ENCODE measurements around the gene MEI4.

Gene MEI4

DNA sequence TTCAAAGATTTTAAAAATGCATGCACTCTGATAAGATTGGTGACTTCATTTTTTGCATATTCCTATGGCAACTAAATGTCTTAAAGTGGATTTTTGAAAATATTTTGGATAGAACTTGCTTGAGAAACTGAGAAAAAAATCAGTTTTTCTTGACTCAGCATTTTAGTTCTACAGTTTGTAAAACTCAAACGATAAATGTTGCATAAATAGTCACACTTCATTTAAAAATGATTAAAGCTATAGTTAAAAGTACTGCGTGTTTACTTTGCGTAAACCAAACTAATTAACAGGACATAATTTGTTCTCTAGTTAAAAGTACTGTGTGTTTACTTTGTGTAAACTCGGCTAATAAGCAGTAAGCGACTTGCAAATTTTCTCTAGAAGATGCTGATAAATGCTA is 28.3 kb upstream of the MEI4 start:
- no peak for TF ChIP-seq CTCF (IDR thresholded peaks at IDR 0.05; ENCODE audit: insufficient read depth, low read length, missing control alignments)
- DNase-seq (ENCODE audit: low read depth, low spot score), result no peak
- ChIA-PET CTCF (no interaction called here), POLR2A (no interaction called here)
- no peak overlapping the region for H3K4me3 ChIP-seq (ENCODE audit: low read depth, low read length)

- H3K4me3 ChIP-seq (ENCODE audit: low read depth, low read length), result no peak overlapping the region
- no peak for TF ChIP-seq CTCF (IDR thresholded peaks at IDR 0.05; ENCODE audit: insufficient read depth, low read length, missing control alignments)
- DNase-seq (ENCODE audit: low read depth, low spot score), result no peak
- CTCF ChIA-PET, result no interaction called here
- POLR2A ChIA-PET, result no interaction called here
Observed at GRCh38 chr6:77626426-77626825, 26.4 kb upstream of the MEI4 start.

DNA sequence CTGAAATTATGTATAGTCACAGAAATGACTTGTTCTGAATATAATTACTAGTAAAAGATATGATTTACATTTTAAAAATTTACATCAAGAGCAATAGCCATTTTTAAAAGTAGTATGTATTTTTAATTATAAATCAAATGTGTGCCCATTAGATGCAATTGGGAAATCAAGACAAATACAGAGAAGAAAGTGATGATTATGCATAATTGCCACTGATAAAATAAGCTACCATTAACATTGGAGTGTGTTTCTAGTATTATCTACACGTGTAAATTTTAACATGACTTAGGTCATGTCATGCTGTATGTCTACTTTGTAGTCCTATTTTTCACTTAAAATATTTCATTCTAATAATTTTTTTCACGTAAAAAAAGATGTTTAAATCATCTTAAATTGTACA is 22.8 kb upstream of the MEI4 start:
- ChIA-PET CTCF (interaction anchor here (1.6 kb wide), 1 partner anchor 1180 kb away, joined by 4 read pairs; no protein-coding TSS in a partner anchor), POLR2A (no interaction called here)
- no peak for TF ChIP-seq CTCF (IDR thresholded peaks at IDR 0.05; ENCODE audit: insufficient read depth, low read length, missing control alignments)
- no peak overlapping the region for H3K4me3 ChIP-seq (ENCODE audit: low read depth, low read length)
- DNase-seq (ENCODE audit: low read depth, low spot score), result no peak

DNA sequence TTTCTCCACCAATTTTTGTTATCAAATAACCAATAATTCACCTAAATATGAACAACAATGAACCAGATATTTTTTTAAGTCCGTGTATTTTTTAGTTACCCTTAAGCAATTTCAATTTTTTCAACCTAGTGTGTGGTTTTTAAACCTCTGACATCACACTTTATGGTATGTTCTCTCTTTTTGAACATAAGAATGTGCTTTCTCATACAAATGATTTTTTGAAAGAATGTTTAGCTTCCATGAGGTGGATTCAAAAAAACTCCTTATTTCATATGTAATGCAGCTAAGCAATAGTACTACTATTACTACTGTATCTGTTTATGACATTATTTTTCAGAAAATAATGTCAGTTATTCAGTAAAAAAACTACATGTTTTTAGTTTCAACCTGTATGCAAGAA is 19.4 kb upstream of the MEI4 start:
- POLR2A ChIA-PET, result no interaction called here
- DNase-seq (ENCODE audit: low read depth, low spot score), result no peak
- TF ChIP-seq CTCF (IDR thresholded peaks at IDR 0.05; ENCODE audit: insufficient read depth, low read length, missing control alignments), result no peak
- H3K4me3 ChIP-seq (ENCODE audit: low read depth, low read length), result no peak overlapping the region
- CTCF ChIA-PET, result no interaction called here

GRCh38 chr6:77633993-77634715 is 18.7 kb upstream of the MEI4 start:
- POLR2A ChIA-PET, result no interaction called here
- DNase-seq (ENCODE audit: low read depth, low spot score), result no peak

More at GRCh38 chr6:77633993-77634715, 18.7 kb upstream of the MEI4 start:
- CTCF ChIA-PET, result no interaction called here
- no peak overlapping the region for H3K4me3 ChIP-seq (ENCODE audit: low read depth, low read length)
- TF ChIP-seq CTCF (IDR thresholded peaks at IDR 0.05; ENCODE audit: insufficient read depth, low read length, missing control alignments), result no peak
